ENCODE results near the gene MTM1.

The MTM1 gene

GRCh38 chrX:150610043-150610442, 41.6 kb downstream of the MTM1 start:
- DNase-seq, result no peak

GRCh38 chrX:150610446-150610845, 42.0 kb downstream of the MTM1 start:
- no peak for DNase-seq

GRCh38 chrX:150615356-150615755, 46.9 kb downstream of the MTM1 start:
- DNase-seq, result no peak

- DNase-seq, result no peak
These were observed 47.9 kb downstream of the MTM1 start for GRCh38 chrX:150616179-150616862.

GRCh38 chrX:150616863-150617198, 48.4 kb downstream of the MTM1 start:
- no peak for DNase-seq

GRCh38 chrX:150621652-150622051, 53.2 kb downstream of the MTM1 start:
- DNase-seq, result no peak

- DNase-seq, result no peak
These were observed 55.2 kb downstream of the MTM1 start for GRCh38 chrX:150623583-150623982.

GRCh38 chrX:150625097-150625496, 56.7 kb downstream of the MTM1 start:
- no peak for DNase-seq

- DNase-seq, result no peak
These were observed 57.5 kb downstream of the MTM1 start for GRCh38 chrX:150625875-150626274.

GRCh38 chrX:150627957-150628356, 59.5 kb downstream of the MTM1 start:
- DNase-seq, result no peak

GRCh38 chrX:150635952-150636351, 67.5 kb downstream of the MTM1 start:
- DNase-seq, result no peak

- DNase-seq, result no peak
These were observed 74.0 kb downstream of the MTM1 start for GRCh38 chrX:150642423-150642822.

GRCh38 chrX:150643271-150643670, 74.8 kb downstream of the MTM1 start:
- DNase-seq, result no peak

GRCh38 chrX:150643958-150644357, 75.5 kb downstream of the MTM1 start:
- no peak for DNase-seq

GRCh38 chrX:150644422-150644821, 76.0 kb downstream of the MTM1 start:
- DNase-seq, result no peak

GRCh38 chrX:150647331-150647730, 78.9 kb downstream of the MTM1 start:
- DNase-seq, result no peak

- no peak for DNase-seq
These were observed 80.0 kb downstream of the MTM1 start for GRCh38 chrX:150648296-150648940.

- no peak for DNase-seq
These were observed 80.9 kb downstream of the MTM1 start for GRCh38 chrX:150649096-150649870.

GRCh38 chrX:150651906-150652305, 83.5 kb downstream of the MTM1 start:
- no peak for DNase-seq

- DNase-seq, result no peak
These were observed 87.4 kb downstream of the MTM1 start for GRCh38 chrX:150655788-150656187.

GRCh38 chrX:150663073-150663472, 94.7 kb downstream of the MTM1 start:
- no peak for DNase-seq

GRCh38 chrX:150664290-150664689, 95.9 kb downstream of the MTM1 start:
- no peak for DNase-seq

GRCh38 chrX:150676221-150676620, 107.8 kb downstream of the MTM1 start:
- no peak for DNase-seq

- no peak for DNase-seq
These were observed 112.6 kb downstream of the MTM1 start for GRCh38 chrX:150680974-150681373.
